Glomerular visceral epithelial cell (primary cell): Measurements from ENCODE around the gene HSPH1.

ENCODE experiments used
- DNase-seq: peaks from one replicate; pipeline ENCODE4 v3.0.0-alpha.2; 2016; ENCODE audit errors: extremely low spot score

HSPH1 gene

DNA sequence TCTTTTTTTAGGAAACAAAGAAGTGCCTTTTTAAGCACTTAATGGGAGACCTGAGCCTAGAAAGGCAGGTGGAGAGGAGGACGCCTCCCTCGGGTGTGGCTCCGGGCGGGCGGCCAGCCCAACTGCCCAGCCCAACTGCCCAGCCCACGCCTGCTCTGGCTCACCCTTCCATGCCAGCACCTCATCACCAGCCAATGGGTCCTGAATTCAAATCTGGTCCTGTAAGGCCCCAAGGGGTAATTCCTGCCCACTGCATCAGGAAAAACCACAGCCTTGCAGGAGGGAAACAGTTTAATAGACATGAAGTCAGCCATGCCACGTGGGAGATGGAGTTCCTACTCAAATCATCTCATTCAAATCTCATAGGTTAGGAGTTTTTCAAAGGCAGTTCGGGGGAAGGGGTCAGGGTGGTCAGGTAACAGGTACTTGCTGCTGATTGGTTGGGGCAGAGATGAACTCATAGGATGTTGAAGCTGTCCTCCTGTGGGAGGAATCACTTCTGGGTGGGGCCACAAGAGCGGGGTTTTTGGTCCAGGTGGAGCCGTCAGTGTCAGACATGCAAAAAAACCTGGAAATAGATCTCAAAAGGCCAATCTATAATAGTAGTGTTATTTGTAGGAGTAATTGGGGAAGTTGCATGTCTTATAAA is 64.9 kb downstream of the HSPH1 start:
- DNase-seq = no peak

DNA sequence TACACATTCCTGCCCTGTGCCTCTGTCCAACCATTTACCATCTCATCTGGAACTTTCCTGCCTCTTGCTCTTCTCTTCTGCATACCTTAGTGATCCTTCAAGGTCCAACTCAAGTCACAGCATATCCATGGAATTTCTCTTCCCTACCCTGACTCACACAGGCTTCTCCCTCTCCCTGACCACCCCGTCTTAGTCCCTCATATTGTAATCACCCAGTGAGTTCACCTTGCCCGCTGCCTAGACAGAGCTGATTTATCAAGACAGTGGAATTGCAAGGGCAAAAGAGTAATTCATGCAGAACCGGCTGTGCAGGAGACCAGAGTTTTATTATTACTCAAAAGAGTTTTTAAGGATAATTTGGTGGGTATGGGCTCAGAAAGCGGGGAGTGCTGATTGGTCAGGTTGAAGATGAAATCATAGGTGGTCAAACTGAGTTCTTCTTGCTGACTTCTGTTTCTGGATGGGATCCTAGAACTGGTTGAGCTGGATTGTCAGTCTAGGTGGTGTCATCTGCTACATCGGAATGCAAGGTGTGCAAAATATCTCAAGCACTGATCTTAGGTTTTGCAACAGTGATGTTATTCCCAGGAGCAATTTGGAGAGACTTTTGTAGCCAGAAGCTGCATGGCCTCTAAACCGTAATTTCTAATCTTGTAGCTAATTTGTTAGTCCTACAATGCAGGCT is 67.2 kb downstream of the HSPH1 start:
- no peak for DNase-seq

DNA sequence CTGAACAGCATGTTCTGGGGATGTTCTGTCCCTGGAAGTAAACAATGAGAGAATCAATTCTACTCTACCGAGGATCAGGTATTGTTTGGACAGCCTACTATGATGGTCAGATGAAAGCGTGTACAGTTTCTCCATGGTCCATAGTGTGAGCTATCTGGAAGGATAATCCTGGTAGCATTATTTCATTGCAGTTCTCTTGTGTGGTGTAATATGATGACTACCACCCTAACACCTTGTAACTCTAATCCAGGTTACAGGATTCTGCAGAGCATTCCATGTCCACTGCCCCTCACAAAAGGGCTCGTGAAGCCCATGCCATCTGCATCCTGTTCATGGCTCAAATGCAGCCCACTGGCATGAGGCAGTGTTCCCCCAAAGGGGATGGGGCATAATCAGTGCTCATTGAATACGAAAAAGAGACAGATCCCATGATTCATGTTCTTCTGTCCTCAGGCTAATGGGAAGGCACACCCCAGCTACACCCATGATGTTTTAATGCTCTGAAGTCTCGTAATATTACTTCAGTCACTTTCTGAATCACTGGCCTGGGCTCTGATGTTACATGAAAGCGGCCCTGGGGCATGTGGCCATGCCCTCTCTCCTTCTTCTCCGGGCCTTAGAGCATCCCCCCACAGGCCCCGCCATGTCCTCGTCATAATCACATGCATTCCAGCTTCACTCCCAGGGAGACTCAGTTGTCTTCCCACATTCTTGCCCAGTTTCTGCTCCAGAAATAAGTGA is 68.4 kb downstream of the HSPH1 start:
- no peak for DNase-seq

DNA sequence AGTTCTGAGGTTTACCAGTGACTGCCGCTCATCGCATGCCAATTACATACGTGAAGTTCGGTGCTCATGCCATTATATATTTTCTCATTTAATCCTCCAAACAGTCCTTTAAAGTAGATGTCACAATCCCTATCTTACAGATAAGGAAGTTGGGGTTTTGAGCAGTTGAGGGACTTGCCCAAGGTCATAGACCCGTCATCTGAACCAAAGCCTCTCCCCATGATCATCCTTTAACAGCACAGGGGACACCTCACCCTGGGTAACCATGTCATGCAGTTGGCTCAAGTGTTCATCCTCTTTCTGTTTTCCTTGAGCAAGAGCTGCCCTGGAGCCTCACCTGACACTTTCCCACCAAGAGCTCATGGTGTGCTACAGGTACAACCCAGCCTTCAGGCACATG is 69.1 kb downstream of the HSPH1 start:
- no peak for DNase-seq

DNA sequence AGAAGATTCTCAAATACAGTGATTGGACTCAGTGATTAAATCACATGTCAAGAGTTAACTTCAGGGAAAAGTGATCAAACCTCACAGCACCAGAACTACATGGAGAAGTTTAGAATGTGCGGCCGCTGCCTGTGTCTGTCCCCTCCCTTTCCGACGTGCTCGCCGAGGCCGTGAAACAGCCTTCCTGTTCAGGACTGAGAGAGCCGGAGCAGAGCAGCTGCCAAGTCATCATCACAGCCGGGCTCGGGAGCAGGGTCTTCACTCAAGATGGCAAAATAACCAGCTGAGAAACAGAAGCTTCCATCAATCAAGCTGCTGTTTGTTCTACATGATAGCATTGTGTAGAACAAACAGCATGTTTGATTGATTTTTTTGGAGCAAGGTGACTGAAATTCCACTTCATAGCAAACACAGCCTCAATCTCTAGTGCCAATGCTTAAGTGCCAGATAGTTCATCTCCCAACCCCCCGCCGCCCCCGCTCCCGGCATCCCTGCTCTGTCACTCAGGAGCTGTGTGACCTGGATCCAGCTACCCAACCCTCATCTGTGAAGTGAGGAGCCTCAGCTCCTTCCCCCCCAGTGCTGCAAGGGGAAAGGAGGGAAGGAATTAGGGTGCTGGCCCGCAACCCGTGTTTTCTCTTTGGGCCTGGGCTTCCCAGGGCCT is 70.6 kb downstream of the HSPH1 start:
- DNase-seq = no peak

- DNase-seq = no peak
Measured at GRCh38 chr13:31090096-31090495, 71.6 kb downstream of the HSPH1 start.

DNA sequence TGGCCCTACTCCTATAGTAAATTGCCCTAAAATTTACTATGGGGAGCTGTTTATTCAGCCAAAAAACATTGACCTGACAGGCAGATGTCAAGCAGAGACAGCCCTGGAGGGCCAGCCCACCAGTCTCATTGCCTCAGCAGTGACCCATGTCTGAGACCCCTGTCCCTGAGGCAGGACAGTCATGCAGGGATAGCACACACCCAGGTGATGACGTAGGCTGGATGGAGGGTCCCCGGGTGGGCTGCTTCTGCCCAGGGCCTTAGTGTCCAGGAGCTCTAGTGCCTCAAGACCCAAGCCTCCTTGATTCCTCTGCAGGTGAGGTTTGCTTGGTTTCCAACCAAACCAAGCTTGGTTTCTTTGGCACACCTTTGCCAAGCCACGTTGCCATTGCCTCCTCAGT is 72.1 kb downstream of the HSPH1 start:
- DNase-seq = no peak

DNA sequence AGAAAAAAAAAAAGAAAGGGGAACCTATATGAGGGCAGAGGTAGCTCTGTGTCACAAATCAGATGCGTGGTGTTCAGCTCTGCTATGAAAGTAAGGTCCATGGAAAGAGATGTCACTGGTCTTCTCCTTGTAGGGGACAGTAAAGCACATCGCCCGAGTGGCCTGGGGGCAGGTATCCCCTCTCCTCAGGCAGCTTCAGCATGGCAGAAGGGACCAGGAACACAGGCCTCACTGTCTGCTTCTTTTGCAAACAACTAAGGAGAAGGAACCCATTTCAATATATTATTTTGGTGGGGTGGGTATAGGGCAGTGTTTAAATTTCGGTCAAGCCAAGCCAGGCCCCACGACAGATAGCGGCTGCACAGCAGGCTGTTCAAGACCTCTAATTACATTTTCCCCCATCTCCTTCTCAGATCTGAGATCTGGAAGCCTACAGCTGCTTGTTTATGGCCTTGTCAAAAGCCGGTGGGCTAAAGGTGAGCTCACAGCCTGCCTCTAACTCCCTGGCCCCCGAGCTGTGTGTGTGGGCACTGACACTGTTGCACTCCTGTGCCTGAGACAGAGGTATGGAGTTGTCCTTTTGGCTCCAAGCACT is 72.8 kb downstream of the HSPH1 start:
- no peak for DNase-seq
